NCI-H226 (cell line): Measurements from ENCODE around the gene ADAP2.
"Not testable (repeated sequence)": the region's sequence is repeated elsewhere in the genome, so short reads cannot be mapped to it uniquely, and the experiment has no call there.

Experiments used
- DNase-seq: peaks from one replicate; pipeline ENCODE4 v3.0.0-alpha.2; 2015

ADAP2 gene

DNA sequence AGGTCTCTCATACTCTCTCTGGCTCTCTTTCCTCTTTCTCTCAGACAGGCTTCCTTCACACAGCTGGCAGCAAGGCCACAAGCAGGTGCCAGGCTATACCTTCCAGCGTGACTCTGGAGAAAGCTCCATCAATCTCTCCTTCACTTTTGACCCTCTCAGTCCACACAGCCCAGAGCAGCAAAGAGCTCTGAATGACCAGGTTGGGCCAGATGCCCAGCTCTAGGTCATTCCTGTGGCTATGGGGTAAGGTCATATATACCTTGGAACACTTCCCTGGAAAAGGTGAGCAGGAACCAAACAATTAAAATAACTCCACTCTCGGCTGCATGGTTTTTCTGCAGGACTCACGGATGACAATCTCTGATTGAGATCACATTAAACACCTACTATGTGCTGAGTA lies 8.8 kb downstream of the ADAP2 start:
- no peak for DNase-seq

DNA sequence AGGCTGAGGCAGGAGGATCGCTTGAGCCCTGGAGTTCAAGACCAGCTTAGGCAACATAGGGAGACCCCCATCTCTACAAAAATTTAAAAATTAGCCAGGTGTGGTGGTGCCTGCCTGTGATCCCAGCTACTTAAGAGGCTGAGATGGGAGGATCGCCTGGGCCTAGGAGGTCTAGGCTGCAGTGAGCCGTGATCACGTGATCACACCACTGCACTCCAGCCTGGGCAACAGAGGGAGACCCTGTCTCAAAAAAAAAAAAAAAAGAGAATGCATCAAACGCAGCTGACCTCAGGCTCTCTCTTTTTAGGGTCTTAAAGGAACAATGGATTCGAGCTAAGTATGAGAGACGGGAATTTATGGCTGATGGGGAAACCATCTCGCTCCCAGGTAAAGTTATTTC lies 9.8 kb downstream of the ADAP2 start:
- not testable (repeated sequence) for DNase-seq

DNA sequence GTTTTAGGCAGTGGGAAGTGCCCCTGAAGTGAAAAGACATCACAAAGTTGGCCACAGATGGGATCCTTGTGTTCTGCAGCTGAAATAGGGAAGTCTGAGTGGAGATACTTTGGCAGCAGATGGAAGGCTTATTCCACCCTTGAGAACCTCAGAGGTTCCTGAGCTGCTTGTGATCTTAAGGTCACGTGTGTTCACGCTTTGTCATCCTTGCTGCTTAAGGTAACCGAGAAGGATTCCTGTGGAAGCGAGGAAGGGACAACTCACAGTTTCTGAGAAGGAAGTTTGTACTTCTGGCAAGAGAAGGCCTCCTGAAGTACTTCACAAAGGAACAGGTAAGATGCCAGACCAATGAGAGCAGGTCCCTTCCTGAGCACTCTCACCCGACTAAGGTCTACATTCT lies 12.2 kb downstream of the ADAP2 start:
- no peak for DNase-seq

DNA sequence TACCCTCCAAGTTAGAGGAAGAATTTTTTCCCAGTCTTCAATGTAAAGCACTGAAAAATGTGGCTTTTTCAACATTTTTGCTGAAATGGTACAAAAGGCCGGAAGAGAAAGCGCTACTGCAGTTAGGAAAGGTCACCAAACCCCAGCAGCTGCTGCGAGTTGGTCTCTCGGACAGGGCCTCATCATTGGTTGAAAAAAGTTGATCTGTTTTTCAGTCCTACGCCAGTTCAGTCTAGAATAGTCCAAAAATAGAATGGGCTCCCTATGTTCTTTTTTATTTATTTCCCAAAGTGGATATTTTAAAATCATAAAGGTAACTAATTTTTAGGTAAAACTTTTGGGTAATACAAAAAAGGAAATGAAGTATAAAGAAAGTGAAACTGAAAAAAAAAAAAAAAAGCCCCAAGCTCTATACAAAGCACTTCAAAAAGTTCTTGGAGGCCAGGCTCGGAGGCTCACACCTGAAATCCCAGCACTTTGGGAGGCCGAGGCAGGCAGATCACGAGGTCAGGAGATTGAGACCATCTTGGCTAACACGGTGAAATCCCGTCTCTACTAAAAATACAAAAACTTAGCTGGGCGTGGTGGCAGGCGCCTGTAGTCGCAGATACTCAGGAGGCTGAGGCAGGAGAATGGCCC lies 17.4 kb downstream of the ADAP2 start:
- no peak for DNase-seq

DNA sequence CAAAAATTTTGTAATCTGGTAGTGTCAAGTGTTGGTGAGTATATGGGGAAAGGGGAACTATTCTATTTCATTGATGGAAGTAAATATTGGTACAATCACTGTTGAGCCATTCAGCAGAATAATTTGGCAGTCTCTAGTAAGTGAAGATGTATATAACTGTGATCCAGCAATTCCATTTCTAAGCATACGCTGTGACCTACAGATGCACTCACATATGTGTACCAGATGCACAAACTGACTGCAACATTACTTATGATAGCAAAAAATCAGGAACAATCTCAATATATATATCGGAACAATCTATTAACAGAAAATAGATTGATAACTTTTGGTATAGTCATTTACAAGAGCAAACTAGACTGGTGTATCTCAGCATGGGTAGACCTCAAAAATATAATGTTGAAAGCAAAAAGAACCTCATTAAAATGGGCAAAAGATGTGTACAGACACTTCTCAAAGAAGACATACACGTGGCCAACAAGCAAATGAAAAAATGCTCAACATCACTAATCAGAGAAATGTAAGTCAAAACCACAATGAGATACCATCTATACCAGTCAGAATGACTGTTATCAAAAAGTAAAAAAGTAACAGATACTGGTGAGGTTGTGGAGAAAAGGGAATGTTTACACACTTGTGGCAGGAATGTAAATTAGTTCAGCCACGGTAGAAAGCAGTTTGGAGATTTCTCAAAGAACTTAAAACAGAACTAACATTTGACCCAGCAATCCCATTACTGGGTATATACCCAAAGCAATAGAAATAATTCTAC lies 20.7 kb downstream of the ADAP2 start:
- DNase-seq = peak; percentile 15

DNA sequence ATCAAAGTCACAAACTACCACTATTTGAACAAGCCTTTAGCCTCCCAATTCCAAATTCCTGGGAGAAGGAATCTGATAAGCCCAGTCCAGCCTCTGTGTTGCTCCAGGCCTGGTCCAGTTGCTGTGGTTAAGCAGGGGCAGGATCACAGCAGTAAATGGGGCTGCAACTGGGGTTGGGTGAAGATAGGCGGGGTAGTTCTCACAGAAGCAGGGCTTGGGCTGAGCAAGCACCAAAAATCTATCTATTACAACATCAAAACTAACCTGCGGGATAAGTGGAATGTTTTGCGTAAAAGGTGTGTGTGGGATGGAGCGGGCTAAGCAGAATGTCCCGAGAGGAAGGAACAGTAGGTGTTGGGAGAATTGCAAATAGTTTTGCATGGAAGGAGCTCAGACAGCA lies 26.1 kb downstream of the ADAP2 start:
- DNase-seq = no peak

DNA sequence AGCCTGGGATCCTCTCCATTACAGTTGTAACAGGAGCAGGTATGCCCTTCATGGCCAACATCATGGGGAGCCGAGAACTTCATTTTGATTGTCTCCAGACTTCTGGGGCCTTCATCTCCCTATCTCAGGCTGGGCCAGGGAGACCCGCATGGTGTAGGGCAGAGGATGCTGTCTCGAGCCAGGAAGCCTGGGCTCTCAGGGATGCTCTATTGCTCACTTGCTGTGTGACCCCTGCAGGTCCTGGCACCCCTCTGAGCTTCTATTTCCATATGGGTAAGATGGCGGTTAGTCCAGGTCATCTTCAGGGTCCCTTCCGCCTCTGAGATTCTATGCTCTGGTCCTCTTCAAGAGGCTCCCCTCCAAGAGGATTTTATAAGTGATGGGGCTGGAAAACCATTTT lies 28.4 kb downstream of the ADAP2 start:
- no peak for DNase-seq

DNA sequence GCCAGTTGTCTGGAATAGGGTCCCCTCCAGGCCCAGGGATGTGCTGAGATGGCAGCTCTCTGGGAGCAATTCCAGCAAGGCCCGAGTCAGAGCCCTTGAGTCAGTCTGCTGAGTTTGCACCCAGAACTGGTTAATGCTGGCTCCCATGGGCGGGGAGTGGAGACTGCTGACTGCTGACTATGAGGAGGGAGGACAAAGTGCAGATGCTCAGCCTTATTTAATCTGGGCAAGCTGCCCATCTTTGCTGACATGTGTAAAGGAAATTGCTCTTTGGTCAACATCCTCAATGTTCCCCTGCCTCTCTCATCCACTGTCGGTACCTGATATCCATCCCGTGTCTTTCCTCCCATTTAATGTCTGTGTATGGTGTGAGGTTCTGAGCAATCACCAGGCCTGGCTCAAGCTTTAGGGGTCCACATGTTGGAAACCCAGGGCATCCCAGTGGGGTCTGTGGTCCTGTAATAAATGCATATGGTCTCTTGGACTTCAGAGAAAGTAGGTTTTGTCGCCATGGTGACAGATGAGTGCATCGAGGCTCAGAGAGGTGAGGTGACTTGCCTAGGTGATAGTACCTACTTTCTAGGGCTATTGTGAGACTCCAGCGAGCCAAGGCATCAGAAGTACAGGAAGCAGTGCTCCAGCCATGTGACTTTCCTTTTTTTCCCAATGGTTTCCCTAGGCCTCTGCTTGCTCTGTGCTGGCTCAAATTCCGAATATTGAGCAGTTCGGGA lies 29.1 kb downstream of the ADAP2 start:
- peak; percentile 50 for DNase-seq

DNA sequence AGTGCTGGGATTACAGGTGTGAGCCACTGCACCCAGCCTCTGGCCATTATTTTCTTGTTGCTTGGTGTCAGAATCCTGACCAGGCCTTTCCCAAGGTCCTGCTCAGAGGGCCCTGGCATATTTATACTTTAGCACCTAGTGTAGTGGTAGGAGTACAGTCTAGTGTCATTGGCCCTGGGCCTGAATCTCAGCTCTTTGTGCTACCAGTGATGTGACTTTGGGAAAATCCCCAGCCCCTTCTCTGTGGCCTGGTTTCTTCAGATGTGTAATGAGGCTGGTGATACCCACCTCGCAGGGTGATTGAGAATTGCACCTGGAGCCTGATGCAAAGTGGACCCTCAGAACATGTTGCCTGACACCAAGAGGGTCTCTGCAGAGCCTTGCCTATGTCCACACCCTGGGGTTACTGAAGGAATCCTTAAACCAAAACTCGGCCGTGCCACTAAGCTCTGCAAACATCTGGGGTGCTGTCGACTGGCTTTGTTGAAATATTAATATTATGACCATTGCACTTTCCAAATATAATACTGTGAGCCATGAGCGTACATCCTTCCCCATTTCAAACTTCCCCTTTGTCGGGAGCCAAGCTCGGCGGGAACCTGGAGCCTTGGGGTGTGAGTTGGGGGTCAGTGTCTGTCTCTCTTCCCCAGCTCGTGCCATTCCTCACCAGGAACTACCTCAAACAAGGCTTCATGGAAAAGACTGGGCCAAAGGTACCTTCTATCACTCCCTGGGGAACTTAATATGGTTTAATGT lies 31.1 kb downstream of the ADAP2 start:
- DNase-seq = no peak

DNA sequence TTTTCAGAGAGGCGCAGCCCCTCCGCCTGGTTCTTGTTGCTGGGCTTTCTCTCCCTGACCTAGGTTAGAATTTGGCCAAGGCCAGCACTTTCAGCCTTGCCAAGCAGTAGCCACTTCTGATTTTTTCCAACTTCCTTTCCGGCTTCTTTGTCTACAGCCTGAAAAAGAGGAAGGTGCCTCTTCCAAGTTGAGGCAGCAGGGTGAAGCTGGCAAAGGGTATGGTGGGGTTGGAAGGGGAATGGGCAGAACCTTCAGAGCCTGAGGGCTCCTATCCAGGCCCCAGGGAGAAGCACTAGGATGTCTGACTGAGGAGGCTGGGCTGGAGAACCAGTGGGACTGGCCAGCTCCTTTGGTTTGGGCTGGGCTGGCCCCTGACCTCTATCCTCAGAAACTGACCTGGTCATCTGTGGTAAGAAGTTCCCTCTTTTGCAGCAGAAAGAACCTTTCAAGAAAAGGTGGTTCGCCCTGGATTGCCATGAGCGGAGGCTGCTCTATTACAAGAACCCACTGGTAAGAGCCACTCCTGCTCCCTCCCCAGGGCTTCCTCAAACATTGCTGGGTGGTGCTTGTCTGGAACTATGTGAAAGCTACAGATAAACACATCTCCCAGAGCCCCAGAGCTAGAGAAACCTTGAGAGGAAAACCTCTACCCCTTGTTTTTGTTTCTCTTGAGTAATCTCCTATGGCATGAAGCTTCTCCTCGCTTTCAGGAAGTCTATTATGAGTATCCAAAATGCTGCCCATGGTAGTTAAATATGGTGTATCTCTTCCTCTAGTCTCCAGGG lies 32.5 kb downstream of the ADAP2 start:
- DNase-seq = no peak

DNA sequence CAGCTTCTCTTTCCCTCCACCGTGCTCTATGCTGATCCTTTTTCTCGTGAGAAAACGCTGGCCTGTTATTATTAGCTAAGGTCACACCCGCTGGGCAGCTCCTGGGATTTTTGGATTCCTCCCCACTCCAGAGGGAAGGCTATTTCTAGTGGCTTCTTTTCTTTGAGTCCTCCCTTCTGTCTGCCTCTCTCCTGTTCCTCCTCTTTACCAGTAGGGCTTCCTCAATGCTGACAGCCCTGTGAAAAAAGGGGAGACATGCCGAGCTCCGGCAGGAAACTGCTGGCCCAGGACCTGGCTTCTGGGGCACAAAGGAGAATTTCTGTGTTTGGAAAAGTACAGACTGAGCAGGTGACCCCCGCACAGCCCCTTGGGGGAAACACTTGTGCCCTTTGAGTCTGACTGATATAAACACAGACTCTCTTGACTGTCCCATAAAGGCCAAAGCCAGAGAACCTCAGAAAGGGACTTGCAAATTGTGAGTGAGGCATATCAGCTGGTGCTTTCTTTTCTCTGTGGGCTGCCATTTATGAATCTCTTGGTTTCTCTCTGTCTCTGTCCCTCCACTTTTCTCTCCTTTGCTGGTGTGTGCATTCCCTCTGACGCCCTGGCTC lies 35.1 kb downstream of the ADAP2 start:
- DNase-seq = no peak

DNA sequence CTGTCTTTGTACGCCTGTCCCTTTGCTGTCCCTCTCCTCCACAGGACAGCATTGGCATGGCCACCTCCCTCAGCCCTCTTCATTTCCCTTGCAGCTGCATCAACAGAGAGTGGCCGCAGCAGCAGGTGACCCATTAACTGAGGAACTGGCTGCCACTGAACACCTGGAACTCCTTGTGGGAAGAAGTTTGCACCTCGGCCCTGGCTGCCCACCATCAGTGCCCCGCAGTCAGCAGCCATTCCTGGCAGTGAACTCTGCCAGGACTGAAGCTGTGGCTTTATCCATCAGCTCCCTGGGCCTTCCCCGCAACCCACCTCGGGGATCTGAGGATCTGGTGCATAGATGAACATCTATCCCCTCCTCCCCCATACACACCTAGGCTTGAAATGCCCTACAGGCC lies 36.0 kb downstream of the ADAP2 start:
- DNase-seq = no peak

DNA sequence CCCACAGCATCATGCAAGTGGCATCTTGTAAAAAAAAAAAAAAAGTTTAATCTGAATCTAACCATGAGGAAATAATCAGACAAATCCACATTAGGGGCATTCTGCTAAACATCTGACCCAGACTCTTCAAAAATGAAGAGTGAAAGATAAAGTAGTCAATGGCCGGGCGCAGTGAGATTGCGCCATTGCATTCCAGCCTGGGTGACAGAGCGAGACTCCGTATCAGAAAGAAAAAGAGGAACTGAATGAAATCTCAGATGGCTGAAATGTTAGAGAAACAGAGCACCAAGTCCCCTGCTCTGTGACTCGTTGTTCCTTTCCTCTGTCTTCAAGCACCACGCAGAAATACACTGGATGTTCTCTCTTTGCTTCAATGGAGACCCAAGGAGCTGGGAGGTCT lies 36.4 kb downstream of the ADAP2 start:
- DNase-seq = no peak

DNA sequence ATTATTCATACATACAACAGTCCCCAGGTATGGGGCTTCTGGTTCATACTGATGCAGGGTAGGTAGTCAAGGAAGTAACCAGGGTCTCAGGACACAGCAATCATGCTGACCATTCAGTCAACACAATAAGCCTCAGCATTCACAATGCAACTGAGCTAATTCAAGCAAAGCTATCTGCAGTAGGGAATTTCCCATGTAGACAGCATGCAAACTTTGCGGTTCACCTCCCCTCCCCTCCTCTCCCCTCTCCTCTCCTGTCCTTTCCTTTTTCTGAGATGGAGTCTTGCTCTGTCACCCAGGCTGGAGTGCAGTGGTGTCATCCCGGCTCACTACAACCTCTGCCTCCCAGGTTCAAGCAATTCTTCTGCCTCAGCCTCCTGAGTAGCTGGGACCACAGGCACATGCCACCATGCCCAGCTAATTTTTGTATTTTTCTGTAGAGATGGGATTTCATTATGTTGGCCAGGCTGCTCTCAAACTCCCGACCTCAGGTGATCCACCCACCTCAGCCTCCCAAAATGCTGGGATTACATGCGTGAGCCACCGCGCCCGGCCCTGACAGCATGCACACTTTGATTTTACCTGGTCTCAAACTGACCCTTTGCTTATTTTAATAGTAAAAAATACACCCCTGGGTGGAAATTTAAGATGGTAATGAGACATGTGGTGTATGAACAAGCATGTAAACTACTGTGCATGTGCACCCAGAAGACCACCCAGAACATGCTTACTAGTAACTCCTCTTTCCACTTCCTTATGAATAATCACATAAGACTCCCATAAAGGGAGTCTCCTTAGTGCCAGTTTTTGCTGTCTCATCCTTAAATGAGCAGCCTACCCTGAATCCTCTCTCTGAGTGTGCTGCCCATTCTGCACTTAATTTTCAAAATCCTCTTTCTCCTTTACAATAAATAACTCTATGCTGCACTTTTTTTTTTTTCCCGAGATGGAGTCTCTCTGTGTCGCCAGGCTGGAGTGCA lies 39.8 kb downstream of the ADAP2 start:
- DNase-seq = peak; percentile 28

DNA sequence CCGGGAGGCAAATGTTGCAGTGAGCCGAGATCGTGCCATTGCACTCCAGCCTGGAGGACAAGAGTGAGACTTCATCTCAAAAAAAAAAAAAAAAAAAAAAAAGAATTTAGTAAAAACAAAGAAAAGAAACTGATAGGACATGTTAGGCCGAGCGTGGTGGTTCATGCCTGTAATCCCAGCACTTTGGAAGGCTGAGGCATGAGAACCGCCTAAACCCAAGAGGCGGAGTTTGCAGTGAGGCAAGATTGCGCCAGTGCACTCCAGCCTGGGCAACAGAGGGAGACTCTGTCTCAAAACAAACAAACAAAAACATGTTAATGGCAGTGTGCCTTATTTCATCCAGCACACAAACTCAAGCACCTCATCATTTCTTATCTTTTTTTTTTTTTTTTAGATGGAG lies 42.6 kb downstream of the ADAP2 start:
- not testable (repeated sequence) for DNase-seq

DNA sequence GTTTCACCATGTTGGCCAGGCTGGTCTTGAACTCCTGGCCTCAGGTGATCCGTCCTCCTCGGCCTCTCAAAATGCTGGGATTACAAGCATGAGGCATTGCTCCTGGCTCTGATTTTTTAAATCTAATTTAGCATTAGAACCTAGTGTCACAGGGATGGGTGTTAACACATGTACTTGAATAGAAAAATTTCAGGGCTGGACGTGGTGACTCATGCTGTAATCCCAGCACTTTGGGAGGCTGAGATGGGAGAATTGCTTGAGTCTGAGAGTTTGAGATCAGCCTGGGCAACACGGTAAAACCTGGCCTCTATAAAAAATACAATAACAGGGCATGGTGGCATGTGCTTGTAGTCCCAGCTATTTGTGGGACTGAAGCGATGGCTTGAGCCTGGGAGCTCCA lies 43.1 kb downstream of the ADAP2 start:
- DNase-seq = peak; percentile 34

DNA sequence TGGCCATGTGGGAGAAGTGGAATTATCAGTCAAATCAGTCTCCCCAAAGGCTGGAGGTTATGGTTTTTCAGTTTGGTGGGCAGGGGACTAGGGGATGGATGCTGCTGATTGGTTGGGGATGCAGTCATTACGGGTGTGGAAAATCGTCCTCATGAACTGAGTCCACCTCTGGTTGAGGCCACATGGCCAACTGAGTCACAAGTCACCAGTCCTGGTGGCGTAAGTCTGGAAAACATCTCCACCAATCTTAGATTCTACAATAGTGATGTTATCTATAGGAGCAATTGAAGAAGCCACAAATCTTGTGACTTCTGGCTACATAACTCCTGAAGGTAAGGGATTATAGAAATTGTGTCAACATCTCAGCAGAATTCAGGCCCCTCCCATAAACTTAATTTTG lies 43.9 kb downstream of the ADAP2 start:
- DNase-seq = no peak

DNA sequence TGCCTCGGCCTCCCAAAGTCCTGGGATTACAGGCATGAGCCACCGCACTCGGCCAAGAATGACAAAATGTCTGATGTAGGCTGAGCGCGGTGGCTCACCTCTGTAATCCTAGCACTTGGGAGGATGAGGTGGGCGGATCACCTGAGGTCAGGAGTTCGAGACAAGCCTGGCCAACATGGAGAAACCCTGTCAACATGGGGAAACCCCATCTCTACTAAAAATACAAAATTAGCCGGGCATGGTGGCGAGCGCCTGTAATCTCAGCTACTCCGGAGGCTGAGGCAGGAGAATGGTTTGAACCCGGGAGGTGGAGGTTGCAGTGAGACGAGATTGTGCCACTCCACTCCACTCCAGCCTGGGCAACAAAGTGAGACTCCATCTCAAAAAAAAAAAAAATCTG lies 46.2 kb downstream of the ADAP2 start:
- not testable (repeated sequence) for DNase-seq

DNA sequence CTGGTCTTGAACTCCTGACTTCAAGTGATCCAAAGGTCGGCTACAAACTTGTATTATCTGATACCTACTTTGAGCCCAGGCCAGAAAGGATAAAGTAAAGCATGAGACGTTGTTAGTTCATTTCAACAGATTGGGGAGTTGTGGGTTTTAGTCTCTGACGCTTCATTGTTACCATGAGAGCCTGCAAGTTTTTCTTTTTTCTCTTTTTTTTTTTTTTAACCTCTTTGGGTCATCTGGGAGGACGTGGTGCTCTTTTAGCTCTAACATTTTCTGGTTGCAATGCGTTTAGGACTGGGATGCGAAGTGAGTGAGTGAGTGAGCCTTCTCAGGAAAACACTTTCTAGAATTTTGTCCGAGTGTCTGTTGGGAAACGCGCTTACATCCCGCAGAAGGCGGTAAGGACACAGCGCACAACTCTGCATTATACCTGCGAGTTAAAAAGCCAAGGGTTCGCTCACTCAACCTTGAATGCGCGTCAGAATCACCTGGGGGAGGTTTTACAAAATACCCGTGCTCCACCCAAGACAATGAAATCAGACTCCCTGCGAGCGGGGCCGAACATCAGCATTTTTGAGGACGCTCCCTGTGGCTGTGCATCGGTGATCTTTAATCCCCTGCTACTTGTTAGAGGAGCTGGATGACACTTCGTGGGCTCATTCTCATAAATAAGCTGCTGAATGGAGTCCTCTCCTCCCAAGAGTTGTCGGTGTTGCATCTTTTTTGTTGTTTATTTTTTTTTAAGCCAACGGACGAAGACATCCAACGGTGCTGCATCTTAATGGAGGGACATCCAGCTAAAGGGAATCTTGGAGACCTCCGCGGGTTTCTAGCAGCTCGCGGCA lies 48.5 kb downstream of the ADAP2 start:
- no peak for DNase-seq
